GM19455 (cell line): ENCODE measurements around the gene XXYLT1.

Experiments
- ATAC-seq: cut with Tn5 transposase; IDR thresholded peaks from one replicate; pipeline ENCODE4 v1.9.1; 2021; ENCODE audit not compliant: unreplicated experiment

XXYLT1 gene

GRCh38 chr3:195171093-195171873 is 99.7 kb downstream of the XXYLT1 start:
- ATAC-seq, result no peak

GRCh38 chr3:195170496-195170895 is 100.5 kb downstream of the XXYLT1 start:
- ATAC-seq, result no peak

- ATAC-seq, result no peak
Observed at GRCh38 chr3:195169011-195169649, 101.8 kb downstream of the XXYLT1 start.

- no peak for ATAC-seq
Observed at GRCh38 chr3:195168009-195168762, 102.8 kb downstream of the XXYLT1 start.

DNA sequence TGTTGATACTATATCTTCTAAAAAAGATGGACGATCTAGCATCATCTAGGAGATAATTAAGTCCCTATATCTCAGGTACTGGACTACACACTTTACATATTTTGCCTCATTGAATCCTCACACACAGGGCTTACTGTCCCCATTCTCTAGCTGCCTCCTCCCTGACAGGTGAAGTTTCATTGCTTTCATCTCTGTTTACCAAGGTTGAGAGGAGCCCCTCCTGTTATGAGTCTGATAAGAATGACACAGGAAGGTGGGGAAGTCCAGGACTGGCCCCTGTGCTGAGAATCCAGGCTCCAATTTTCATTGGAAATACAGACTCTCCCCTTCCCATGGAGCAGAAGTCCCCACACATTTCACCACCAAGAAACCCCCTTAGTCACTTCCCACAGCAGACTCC is 105.2 kb downstream of the XXYLT1 start:
- no peak for ATAC-seq

DNA sequence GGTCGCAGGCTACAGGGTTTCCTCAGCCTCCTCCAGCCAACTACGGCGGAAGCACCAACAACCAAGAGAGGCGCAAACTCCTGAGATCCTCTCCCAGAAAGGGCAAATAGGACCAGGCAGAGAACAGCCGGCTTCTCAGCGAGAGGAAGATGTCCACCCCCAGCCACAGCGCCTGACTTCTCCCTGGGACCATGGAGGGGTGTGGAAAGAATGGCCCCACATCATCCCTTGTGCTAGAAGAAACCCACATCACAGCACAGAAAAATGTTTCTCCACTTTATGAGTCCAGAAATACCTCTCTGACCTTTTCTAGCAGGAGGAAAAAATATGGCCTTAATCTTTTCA is 105.7 kb downstream of the XXYLT1 start:
- no peak for ATAC-seq

- no peak for ATAC-seq
Observed at GRCh38 chr3:195164573-195165264, 106.2 kb downstream of the XXYLT1 start.

DNA sequence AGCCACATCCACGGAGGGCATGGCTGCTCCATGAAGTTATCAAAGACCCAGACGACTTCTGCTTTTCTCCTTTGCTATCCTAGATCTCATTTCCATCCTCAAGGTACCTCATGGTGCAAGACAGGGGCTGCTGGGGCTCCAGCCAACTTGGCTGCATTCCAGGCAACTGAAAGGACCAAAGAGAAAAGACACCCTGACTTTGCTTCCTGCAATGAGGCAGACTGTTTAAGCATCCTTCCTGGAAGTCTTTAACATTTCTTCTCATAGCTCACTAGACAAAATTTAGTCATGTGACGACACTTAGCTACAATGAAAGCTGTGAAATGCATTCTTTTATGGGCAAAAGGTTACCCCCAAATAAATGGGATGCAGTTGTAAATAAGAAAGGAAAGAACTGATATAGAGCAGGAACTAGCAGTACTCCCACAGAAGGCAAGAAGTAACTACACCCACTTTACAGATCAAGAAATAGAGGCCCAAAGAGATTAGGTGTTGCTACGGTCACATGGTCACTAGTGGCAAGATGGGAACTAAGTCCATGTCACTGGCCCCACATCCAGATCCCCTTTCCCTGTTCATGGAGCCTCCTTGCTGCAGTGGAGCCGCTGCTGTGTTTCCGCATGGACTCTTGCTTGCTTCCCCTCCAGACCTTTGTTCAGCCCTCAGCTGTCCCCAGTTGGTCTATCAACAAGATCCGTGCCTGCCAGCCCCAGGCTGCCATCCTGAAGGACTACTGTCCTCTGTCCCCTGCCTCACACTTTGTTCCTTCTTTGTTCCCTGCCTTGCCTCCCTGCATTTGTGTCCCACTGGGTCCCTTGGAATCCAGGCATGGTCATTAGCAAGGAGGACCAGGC is 107.0 kb downstream of the XXYLT1 start:
- no peak for ATAC-seq

DNA sequence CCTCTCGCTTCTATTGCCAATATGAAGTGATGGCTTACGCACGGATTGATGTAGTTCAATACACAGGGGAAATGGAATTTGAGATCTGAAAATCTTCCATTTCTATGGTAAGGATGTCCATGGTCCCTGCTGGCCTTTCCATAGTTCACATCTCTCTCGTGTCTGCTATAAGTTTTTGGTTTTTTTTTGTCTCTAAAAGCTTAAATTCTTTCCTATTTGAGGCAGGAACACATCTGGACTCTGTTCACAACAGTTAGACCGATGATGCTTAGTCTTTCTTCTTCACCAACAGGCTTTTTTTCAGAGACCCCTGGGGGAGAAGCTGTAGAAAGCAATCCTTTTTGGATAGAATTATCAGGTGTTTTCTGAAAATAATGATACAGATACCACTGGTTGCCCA is 108.1 kb downstream of the XXYLT1 start:
- no peak for ATAC-seq

GRCh38 chr3:195162033-195162669 is 108.8 kb downstream of the XXYLT1 start:
- ATAC-seq, result no peak

- no peak for ATAC-seq
Observed at GRCh38 chr3:195160908-195161434, 110.0 kb downstream of the XXYLT1 start.

DNA sequence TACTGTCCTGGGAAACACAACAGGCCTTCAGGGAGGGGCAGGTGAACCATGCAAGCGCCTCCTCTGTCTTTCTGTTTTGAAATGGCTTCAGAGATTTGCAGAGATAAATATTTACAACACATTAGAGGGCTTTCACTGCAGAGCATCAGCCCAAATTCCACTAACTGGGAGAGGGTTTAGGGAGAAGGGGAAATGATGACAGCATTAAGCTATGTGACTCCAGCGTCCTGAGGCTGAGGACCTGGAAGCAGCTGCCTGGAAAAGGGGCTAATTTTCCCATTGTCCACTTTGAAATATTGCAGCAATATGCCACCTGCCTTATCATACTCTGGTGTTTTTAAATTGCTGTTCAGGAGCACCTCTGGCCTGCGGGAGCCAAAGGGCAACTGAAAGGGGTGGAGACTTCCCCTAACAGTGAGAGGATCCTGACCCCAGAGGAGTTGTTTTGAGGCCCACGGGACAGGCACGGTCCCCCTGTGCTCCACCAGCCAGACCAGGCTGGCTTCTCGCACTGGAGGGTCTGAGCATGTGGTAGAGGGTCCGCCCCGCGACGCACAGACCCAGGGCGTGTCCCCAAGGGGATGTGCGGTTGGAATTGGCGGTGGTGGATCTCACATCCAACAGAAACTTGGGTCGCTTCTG is 110.6 kb downstream of the XXYLT1 start:
- no peak for ATAC-seq

DNA sequence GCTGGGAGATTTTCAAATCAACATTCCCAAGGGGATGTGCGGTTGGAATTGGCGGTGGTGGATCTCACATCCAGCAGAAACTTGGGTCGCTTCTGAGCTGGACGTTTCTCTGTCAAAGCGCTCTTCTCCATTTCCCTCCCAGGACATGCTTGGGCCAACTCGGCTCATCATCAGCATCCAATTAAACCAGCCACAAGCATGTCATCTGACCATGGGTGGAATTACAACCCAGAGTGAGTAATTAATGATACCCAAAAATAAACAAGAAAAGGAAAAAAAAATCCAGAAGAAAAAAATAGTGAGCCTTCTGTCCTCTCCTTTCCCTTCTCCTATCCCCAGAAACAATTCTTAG is 111.2 kb downstream of the XXYLT1 start:
- ATAC-seq, result no peak

DNA sequence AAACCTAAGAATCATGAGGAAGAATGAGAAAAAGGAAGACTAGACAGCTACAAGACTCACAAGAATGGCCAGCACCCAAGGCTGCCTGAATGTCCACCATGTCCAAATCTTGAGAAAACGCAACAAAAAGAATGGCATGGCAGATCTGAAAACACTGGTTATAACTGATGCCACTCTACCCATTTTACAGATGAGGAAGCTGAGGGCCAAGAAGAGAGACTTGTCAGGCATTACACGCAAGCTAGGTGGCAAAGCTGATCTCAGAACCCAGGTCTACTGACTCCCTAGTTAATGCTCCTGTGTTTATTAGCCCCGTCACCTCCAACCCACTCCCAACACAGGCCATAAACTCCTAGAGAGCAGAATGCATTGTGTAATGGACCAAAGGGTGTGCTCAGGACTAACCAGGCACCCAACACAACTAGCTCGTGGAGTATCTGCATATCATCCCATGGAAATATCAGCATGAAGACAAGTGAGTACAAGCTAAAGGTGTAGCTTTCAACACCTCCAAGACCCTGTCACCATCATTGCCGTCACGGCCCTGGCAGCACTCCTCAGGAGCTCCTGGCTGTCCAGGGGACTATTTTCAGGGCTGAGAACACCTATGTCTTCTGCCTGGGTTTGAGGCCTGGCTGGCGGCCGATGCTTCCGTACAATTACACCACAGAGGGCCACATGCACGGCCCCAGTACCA is 111.7 kb downstream of the XXYLT1 start:
- no peak for ATAC-seq

- ATAC-seq, result no peak
Observed at GRCh38 chr3:195156286-195156890, 114.6 kb downstream of the XXYLT1 start.

DNA sequence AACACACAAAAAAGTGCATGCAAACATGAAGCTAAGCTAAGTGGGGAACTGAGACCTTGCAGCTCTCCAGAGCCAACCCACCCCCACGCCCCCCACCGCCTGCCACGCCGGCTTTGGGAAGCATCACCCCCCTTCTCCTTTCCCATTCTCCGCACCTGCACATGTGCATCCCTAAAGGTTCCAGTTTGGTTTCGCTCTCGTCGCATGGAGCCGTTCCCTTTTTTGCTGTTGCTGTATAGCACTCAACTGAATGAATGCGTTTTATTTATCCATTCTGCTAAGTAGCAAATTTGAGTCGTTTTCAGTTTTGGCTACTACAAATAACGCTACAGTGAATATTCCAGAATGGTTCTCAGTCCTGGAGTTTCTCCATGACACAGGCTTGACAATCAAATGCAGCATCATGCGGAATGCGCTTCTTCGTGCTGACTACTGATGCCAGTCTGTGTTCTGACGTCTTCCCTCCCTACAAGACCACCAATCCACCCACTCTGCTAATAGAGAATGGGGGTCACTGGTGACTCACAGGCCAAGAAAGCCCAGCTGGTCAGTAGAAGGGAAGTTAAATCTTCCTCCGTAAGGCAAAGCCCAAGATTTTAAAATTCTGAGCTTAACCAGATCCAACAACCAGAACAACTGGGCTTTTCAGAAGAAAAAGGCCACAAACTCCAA is 115.3 kb downstream of the XXYLT1 start:
- ATAC-seq, result no peak

DNA sequence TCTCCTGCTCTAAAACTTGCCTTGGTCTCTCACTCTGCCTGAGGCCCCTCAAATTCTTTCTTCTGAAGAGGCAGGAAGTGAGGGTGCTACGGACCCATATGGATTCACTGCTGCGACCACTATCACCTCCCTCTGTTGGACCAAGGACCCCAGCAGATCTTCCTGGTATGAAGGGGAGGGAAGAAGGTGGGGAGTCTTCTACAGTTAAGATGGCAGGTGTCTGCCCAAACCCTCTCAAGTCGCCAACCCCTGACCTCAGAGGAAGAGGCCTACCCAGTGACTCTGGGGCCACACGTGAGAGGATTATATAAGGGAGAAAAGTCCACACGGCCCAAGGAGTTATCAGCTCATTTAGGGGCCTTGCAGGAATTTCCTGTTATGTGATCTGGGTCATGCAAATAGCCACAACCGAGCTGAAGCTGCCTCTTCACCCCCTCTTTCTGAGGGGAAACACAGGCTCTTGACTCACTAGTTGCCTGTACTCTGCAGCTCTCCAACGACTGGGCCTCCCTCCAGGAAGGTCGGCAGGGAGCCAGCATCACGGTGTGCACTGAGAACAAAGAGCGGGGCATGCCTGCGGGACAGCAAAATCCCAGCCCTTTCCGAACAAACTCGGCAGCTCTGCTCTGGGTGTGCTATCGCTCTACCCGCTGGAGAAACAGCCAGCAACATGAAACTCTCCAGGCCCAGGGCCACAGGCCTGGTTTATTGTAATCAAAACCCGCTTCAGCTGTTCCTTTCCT is 116.0 kb downstream of the XXYLT1 start:
- no peak for ATAC-seq
